Germinal center (tissue), 1 donor: ENCODE data around the gene GMCL2.
"Not testable (repeated sequence)": the region's sequence is repeated elsewhere in the genome, so short reads cannot be mapped to it uniquely, and the experiment has no call there.

Experiments used
- DNase-seq: peaks from one replicate; pipeline ENCODE4 v3.0.0; 2012; ENCODE audit warnings: mixed read lengths, low spot score

Gene GMCL2

DNA sequence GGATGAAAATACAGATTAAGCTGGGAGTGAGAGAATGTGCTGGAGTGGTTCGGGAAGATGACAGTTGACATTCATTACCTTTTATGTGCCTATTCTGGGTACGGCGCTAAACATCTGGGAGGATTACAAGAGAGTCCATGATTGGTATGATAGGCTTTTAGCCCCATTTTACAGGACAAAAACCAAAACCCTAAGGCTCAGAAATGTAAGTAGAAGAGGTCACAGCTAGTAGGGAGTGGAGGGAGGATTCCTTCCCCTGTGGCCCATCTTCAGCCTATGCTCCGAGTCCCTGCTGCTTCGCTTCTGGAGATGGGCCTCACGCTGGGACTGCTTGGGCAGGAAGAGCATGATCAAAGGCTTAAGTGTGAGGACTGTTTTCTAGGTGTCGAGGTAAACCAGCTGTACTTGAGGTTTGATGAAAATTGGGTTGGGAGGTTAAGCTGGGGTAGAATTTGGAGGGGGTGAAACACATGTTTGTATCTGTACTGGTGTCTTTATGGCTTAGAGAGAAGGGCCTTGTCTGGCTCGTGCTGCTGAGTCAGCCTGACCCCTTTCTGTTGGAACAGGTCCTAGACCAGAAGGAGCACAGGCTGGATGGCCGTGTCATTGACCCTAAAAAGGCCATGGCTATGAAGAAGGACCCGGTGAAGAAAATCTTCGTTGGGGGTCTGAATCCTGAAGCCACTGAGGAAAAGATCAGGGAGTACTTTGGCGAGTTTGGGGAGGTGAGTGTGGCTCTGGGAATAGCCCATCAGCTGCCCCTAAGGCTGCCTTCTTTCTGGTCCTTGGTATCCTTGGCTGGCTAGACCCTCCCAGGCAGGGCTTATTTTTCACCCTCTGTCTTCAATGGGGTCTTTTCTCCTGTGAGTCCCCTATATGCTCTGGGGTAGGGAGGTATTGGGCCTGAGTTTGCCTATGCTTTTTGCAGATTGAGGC, 19.3 kb upstream of the GMCL2 start:
- no peak for DNase-seq

- no peak for DNase-seq
These were observed 18.5 kb upstream of the GMCL2 start for GRCh38 chr5:178205749-178206047.

DNA sequence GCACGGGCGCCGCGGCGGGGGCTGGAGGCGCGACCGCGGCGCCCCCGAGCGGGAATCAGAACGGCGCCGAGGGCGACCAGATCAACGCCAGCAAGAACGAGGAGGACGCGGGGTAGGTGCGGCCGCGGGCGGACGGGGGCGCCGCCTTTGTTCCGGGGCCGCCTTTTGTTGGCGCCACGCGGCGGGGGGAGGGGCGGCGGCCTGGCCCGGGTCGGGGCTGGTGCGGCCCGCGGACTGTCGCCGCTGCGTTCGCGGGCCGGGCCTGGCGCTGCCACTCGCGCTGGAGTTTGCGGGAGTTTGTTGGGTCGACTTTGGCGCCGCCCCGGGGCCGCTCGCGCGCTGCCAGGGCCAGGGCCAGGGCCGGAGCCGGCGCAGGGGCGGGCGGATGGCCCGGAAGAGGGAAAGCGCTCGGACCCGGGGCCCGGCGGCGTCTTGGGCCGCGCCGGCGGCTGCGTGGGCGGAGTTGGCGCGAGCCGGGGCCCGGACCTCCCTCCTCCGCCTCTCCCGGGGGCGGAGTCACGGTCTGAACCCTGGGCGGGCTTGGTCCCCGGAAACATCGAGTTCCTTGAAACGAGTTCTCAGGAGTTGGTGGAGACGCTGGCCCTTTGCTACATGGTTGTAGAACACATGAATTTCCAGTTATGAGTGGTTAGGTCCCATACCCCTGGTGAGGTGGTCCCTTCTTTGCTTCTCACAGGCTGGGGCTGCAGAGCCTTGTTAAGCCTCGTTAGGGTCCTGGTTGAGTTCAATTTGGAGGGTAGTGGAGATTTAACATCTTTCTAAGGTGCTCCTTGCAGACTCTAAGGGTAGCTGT, 18.0 kb upstream of the GMCL2 start:
- peak; percentile 91 for DNase-seq

GRCh38 chr5:178204182-178204934, 17.2 kb upstream of the GMCL2 start, which contains the start of gene HNRNPAB:
TSS of gene HNRNPAB (plus strand) at chr5:178204533. CDS start at chr5:178204838, 305 bp downstream.
- DNase-seq: peak; percentile 100

- no peak for DNase-seq
These were observed 16.6 kb upstream of the GMCL2 start for GRCh38 chr5:178203670-178204181.

GRCh38 chr5:178202541-178202940, 15.4 kb upstream of the GMCL2 start:
- DNase-seq: no peak

DNA sequence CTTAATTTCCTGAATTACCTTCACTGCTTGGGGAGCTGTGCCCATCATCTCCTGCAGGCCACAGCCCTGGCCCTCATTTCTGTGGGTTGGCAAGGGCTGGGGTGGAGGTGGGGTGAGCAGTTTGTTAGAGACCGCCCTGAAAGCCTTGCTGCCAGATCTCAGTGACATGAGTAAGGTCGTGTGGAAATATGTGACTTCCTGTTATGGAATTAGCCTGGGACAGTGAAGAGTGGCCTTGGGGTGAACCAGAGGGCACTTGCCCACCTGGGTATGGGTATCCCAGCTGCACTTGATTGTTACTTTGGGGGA, 14.7 kb upstream of the GMCL2 start:
- no peak for DNase-seq

DNA sequence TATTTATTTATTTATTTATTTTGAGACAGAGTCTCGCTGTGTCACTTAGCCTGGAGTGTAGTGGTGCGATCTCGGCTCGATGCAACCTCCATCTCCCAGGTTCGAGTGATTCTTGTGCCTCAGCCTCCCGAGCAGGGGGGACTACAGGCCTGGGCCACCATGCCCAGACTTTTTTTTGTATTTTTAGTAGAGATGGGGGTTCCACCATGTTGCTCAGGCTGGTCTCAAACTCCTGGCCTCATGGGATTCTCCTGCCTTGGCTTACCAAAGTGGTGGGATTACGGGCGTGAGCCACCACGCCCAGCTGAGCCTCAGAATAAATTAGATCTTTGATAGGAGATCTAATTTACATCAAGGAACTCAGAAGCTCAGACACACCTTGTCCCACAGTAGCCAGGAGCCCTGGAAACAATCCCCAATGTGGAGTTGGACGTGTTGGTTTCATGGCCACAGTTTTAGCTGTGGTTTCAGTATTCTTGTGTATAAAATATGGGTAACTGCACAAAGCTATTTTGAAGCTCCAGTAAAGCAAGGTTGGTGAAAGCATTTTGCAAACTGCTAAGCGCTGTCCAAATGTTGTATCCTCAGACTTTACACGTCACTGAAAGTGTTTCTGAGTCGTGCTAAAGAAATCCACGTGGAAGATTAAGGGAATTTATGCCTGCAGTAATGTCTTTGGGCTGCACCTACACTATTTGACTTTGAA, 14.2 kb upstream of the GMCL2 start:
- DNase-seq: no peak

GRCh38 chr5:178199581-178200434, 12.6 kb upstream of the GMCL2 start:
- no peak for DNase-seq

GRCh38 chr5:178198706-178199105, 11.5 kb upstream of the GMCL2 start:
- DNase-seq: no peak

GRCh38 chr5:178198151-178198550, 11.0 kb upstream of the GMCL2 start:
- not testable (repeated sequence) for DNase-seq

GRCh38 chr5:178196986-178197385, 9.8 kb upstream of the GMCL2 start:
- DNase-seq: no peak

GRCh38 chr5:178196281-178196812, 9.2 kb upstream of the GMCL2 start:
- no peak for DNase-seq

- DNase-seq: no peak
These were observed 6.9 kb upstream of the GMCL2 start for GRCh38 chr5:178194026-178194425.

- DNase-seq: no peak
These were observed 6.2 kb upstream of the GMCL2 start for GRCh38 chr5:178193251-178193809.

DNA sequence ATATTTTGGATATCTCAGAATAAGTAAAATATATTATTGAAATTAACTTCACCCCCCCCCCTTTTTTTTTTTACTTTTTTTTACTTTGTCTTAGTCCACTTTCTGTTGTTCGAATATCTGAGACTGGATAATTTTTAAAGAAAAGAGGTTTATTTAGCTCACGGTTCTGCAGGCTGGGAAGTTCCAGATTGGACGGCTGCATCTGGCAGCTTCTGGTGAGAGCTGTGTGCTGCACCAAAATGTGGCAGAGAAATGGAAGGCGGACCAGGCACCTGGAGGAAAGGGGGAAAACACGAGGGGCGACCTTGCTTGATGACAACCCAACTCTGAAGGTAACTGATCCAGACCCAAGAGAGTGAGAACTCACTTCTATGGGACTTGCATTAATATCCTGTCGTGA, 5.6 kb upstream of the GMCL2 start:
- DNase-seq: no peak

DNA sequence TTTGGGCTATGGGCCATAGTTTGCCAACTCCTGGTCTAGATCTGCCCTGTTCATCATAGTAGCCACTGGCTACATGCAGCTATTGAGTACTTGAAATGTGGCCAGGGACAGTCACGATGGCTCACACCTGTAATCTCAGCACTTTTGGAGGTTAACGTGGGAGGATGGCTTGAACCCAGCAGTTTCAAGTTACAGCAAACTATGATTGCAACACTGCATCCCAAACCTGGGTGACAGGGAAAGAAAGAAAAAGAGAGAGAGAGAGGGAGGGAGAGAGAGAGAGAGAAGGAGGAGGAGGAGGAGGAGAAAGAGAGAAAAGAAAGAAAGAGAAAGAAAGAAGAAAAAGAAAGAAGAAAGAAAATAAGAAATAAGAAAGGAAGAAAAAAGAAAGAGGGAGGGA, 5.1 kb upstream of the GMCL2 start:
- DNase-seq: no peak

- no peak for DNase-seq
These were observed 4.5 kb upstream of the GMCL2 start for GRCh38 chr5:178191661-178192060.

GRCh38 chr5:178189433-178189832, 2.3 kb upstream of the GMCL2 start:
- DNase-seq: no peak

- DNase-seq: no peak
These were observed 744 bp downstream of the GMCL2 start for GRCh38 chr5:178186427-178186826.
